Esophagus squamous epithelium (tissue), 4 donors: Measurements from ENCODE around the gene BPGM.

ENCODE experiments used
- POLR2A ChIP-seq, 4 donors: fragments of 450-650 bp; IDR thresholded peaks; one replicate each; pipeline ENCODE4 v1.6.1; 2017; ENCODE audit warnings: antibody characterized with exemption in 4 of 4, mild to moderate bottlenecking in 4 of 4, moderate library complexity in 3 of 4
- TF ChIP-seq, protein P1 (sequence below), 6 experiments: fragments of 450-650 bp in 4 of 6; fragments of 200-600 bp in 2 of 6; sonication (generic) in 2 of 6; IDR thresholded peaks; one replicate each; pipeline ENCODE4 v1.5.1; 2016 to 2019; ENCODE audit warnings: antibody characterized with exemption in 6 of 6, mild to moderate bottlenecking in 4 of 6, moderate library complexity in 4 of 6

DNA sequence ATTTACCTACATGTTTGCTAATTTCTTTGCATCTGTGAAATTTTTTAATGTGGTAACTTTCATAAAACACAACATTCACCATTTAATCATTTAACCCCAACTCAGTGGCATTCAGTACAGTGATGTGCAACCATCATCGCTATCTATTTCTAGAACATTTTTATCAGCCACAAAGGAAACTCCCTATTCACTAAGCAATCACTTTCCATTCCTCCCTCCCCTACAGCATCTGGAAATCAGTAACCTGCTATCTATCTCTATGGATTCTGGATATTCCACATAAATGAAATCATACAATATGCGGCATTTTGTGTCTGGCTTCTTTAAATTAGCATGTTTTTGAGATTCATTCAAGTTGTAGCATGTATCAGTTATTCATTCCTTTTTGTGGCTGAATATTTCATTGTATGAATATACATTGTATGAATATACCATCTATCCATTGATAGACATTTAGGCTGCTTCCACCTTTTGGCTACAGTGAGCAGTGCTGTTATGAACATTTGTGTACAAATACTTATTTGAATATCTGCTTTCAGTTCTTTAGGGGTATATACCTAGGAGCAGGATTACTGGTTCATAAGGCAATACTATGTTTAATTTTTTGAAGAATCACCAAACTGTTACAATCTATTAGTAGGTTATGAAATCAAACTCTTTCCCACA is 19.4 kb upstream of the BPGM start:
- TF ChIP-seq, protein P1, sequence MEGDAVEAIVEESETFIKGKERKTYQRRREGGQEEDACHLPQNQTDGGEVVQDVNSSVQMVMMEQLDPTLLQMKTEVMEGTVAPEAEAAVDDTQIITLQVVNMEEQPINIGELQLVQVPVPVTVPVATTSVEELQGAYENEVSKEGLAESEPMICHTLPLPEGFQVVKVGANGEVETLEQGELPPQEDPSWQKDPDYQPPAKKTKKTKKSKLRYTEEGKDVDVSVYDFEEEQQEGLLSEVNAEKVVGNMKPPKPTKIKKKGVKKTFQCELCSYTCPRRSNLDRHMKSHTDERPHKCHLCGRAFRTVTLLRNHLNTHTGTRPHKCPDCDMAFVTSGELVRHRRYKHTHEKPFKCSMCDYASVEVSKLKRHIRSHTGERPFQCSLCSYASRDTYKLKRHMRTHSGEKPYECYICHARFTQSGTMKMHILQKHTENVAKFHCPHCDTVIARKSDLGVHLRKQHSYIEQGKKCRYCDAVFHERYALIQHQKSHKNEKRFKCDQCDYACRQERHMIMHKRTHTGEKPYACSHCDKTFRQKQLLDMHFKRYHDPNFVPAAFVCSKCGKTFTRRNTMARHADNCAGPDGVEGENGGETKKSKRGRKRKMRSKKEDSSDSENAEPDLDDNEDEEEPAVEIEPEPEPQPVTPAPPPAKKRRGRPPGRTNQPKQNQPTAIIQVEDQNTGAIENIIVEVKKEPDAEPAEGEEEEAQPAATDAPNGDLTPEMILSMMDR (IDR thresholded peaks at IDR 0.05), result no peak
- no peak for TF ChIP-seq POLR2A (IDR thresholded peaks at IDR 0.05)
